ENCODE results near the gene AMY2A. TPM values are rescaled to one million over a fixed set of nuclear protein-coding genes. Genes with fewer than 3 reads are reported as not detected.
"Not testable (repeated sequence)": the region's sequence is repeated elsewhere in the genome, so short reads cannot be mapped to it uniquely, and the experiment has no call there.

AMY2A gene
- total RNA-seq = under 1 TPM in 1 of 5 experiments, not detected in 4; 0.35 TPM
- polyA plus RNA-seq = not detected
- not detected for total RNA-seq

GRCh38 chr1:103616994-103617477 lies at the start of gene AMY2A:
TSS of gene AMY2A (plus strand) at chr1:103617427. CDS start at chr1:103617441, 14 bp downstream.
- H3K27ac Mint-ChIP-seq; H3K27me3 Mint-ChIP-seq; ATAC-seq; H3K4me1 Mint-ChIP-seq; H3K36me3 Mint-ChIP-seq; H3K9me3 Mint-ChIP-seq; POLR2A ChIA-PET; H3K4me3 ChIP-seq (ENCODE audit: low read length); H3K27me3 ChIP-seq (ENCODE audit: control insufficient read depth in 2 of 2, insufficient read depth in 2 of 2, low read length in 2 of 2); H3K4me3 Mint-ChIP-seq; CTCF ChIA-PET; H3K4me1 ChIP-seq (ENCODE audit: control insufficient read depth in 2 of 2, insufficient read depth in 2 of 2, low read length in 2 of 2); intact Hi-C loops (cut with micrococcal nuclease); H3K27ac ChIP-seq (ENCODE audit: low read depth, low read length); H3K36me3 ChIP-seq (ENCODE audit: control insufficient read depth in 2 of 3, insufficient read depth in 3 of 3, low read length in 3 of 3); H3K9me3 ChIP-seq (ENCODE audit: control insufficient read depth in 2 of 3, low read length in 3 of 3); DNase-seq: not testable (repeated sequence)

GRCh38 chr1:103569493-103569892 lies 47.7 kb upstream of the AMY2A start:
- ChIA-PET POLR2A (no interaction called here), CTCF (no interaction called here)
- Histone ChIP-seq H3K4me3 (ENCODE audit: low read length) (no peak overlapping the region), H3K36me3 (ENCODE audit: control insufficient read depth in 2 of 3, insufficient read depth in 3 of 3, low read length in 3 of 3) (peaks cover 0 to 11% (median 0%) of the 10 kb centered on the region in 3 experiments), H3K9me3 (ENCODE audit: control insufficient read depth in 2 of 3, low read length in 3 of 3) (no peaks in the 10 kb centered on the region), H3K27ac (ENCODE audit: low read depth, low read length) (no peak overlapping the region), H3K4me1 (ENCODE audit: control insufficient read depth in 2 of 2, insufficient read depth in 2 of 2, low read length in 2 of 2) (no peaks in the 10 kb centered on the region), H3K27me3 (ENCODE audit: control insufficient read depth in 2 of 2, insufficient read depth in 2 of 2, low read length in 2 of 2) (no peaks in the 10 kb centered on the region)
- H3K27ac Mint-ChIP-seq = no peak overlapping the region
- no peaks in the 10 kb centered on the region for H3K27me3 Mint-ChIP-seq
- intact Hi-C loops (cut with micrococcal nuclease) = no loop called here
- ATAC-seq = no peak
- no peak for DNase-seq
- H3K36me3 Mint-ChIP-seq = peaks cover 3 to 59% (median 38%) of the 10 kb centered on the region in 5 donors
- H3K4me1 Mint-ChIP-seq = no peaks in the 10 kb centered on the region
- no peak overlapping the region for H3K4me3 Mint-ChIP-seq
- H3K9me3 Mint-ChIP-seq = no peaks in the 10 kb centered on the region

GRCh38 chr1:103571289-103571688 lies 45.9 kb upstream of the AMY2A start, which contains the start of gene AMY2B:
TSS of gene AMY2B (plus strand) at chr1:103571589. CDS start at chr1:103571603, 14 bp downstream.
- POLR2A ChIA-PET = not testable (repeated sequence)

GRCh38 chr1:103576065-103576464 lies 41.2 kb upstream of the AMY2A start:
- POLR2A ChIA-PET = no interaction called here

More at GRCh38 chr1:103571289-103571688, 45.9 kb upstream of the AMY2A start, which contains the start of gene AMY2B:
- H3K4me1 Mint-ChIP-seq; H3K4me1 ChIP-seq (ENCODE audit: control insufficient read depth in 2 of 2, insufficient read depth in 2 of 2, low read length in 2 of 2); DNase-seq; H3K27ac Mint-ChIP-seq; H3K9me3 ChIP-seq (ENCODE audit: control insufficient read depth in 2 of 3, low read length in 3 of 3); intact Hi-C loops (cut with micrococcal nuclease); CTCF ChIA-PET; H3K27me3 ChIP-seq (ENCODE audit: control insufficient read depth in 2 of 2, insufficient read depth in 2 of 2, low read length in 2 of 2); H3K27me3 Mint-ChIP-seq; H3K4me3 Mint-ChIP-seq; H3K9me3 Mint-ChIP-seq; H3K4me3 ChIP-seq (ENCODE audit: low read length); ATAC-seq; H3K27ac ChIP-seq (ENCODE audit: low read depth, low read length): not testable (repeated sequence)
- peaks cover 3 to 56% (median 40%) of the 10 kb centered on the region in 5 donors for H3K36me3 Mint-ChIP-seq
- peaks cover 0 to 11% (median 0%) of the 10 kb centered on the region in 3 experiments for H3K36me3 ChIP-seq (ENCODE audit: control insufficient read depth in 2 of 3, insufficient read depth in 3 of 3, low read length in 3 of 3)

GRCh38 chr1:103576784-103577183 lies 40.4 kb upstream of the AMY2A start:
- POLR2A ChIA-PET; intact Hi-C loops (cut with micrococcal nuclease); H3K4me1 Mint-ChIP-seq; H3K9me3 ChIP-seq (ENCODE audit: control insufficient read depth in 2 of 3, low read length in 3 of 3); H3K36me3 ChIP-seq (ENCODE audit: control insufficient read depth in 2 of 3, insufficient read depth in 3 of 3, low read length in 3 of 3); H3K27ac Mint-ChIP-seq; H3K4me1 ChIP-seq (ENCODE audit: control insufficient read depth in 2 of 2, insufficient read depth in 2 of 2, low read length in 2 of 2); CTCF ChIA-PET; H3K4me3 ChIP-seq (ENCODE audit: low read length); H3K27me3 ChIP-seq (ENCODE audit: control insufficient read depth in 2 of 2, insufficient read depth in 2 of 2, low read length in 2 of 2); DNase-seq; H3K4me3 Mint-ChIP-seq; H3K9me3 Mint-ChIP-seq; ATAC-seq; H3K27me3 Mint-ChIP-seq; H3K27ac ChIP-seq (ENCODE audit: low read depth, low read length): not testable (repeated sequence)
- peaks cover 0 to 56% (median 34%) of the 10 kb centered on the region in 5 donors for H3K36me3 Mint-ChIP-seq

More at GRCh38 chr1:103576065-103576464, 41.2 kb upstream of the AMY2A start:
- Mint-ChIP-seq H3K36me3 (peaks cover 0 to 57% (median 35%) of the 10 kb centered on the region in 5 donors), H3K4me1 (no peaks in the 10 kb centered on the region), H3K27me3 (no peaks in the 10 kb centered on the region), H3K9me3 (no peaks in the 10 kb centered on the region), H3K4me3 (no peak overlapping the region), H3K27ac (no peak overlapping the region)
- H3K4me3 ChIP-seq (ENCODE audit: low read length) = no peak overlapping the region
- no peak for ATAC-seq
- no peaks in the 10 kb centered on the region for H3K4me1 ChIP-seq (ENCODE audit: control insufficient read depth in 2 of 2, insufficient read depth in 2 of 2, low read length in 2 of 2)
- H3K9me3 ChIP-seq (ENCODE audit: control insufficient read depth in 2 of 3, low read length in 3 of 3) = no peaks in the 10 kb centered on the region
- no peak overlapping the region for H3K27ac ChIP-seq (ENCODE audit: low read depth, low read length)
- intact Hi-C loops (cut with micrococcal nuclease) = no loop called here
- H3K36me3 ChIP-seq (ENCODE audit: control insufficient read depth in 2 of 3, insufficient read depth in 3 of 3, low read length in 3 of 3) = no peaks in the 10 kb centered on the region
- no peak for DNase-seq
- CTCF ChIA-PET = no interaction called here
- H3K27me3 ChIP-seq (ENCODE audit: control insufficient read depth in 2 of 2, insufficient read depth in 2 of 2, low read length in 2 of 2) = no peaks in the 10 kb centered on the region

GRCh38 chr1:103582464-103582863 lies 34.8 kb upstream of the AMY2A start:
- Histone ChIP-seq H3K4me1 (ENCODE audit: control insufficient read depth in 2 of 2, insufficient read depth in 2 of 2, low read length in 2 of 2) (no peaks in the 10 kb centered on the region), H3K27me3 (ENCODE audit: control insufficient read depth in 2 of 2, insufficient read depth in 2 of 2, low read length in 2 of 2) (no peaks in the 10 kb centered on the region), H3K4me3 (ENCODE audit: low read length) (no peak overlapping the region), H3K27ac (ENCODE audit: low read depth, low read length) (no peak overlapping the region), H3K36me3 (ENCODE audit: control insufficient read depth in 2 of 3, insufficient read depth in 3 of 3, low read length in 3 of 3) (no peaks in the 10 kb centered on the region), H3K9me3 (ENCODE audit: control insufficient read depth in 2 of 3, low read length in 3 of 3) (no peaks in the 10 kb centered on the region)
- Mint-ChIP-seq H3K4me1 (no peaks in the 10 kb centered on the region), H3K4me3 (no peak overlapping the region), H3K9me3 (no peaks in the 10 kb centered on the region), H3K27me3 (no peaks in the 10 kb centered on the region), H3K27ac (no peak overlapping the region), H3K36me3 (peaks cover 0 to 23% (median 8%) of the 10 kb centered on the region in 5 donors)
- DNase-seq = no peak
- POLR2A ChIA-PET = no interaction called here
- intact Hi-C loops (cut with micrococcal nuclease) = no loop called here
- no peak for ATAC-seq
- CTCF ChIA-PET = no interaction called here

- Histone ChIP-seq H3K9me3 (ENCODE audit: control insufficient read depth in 2 of 3, low read length in 3 of 3) (peaks cover 0 to 6% (median 0%) of the 10 kb centered on the region in 3 experiments), H3K27me3 (ENCODE audit: control insufficient read depth in 2 of 2, insufficient read depth in 2 of 2, low read length in 2 of 2) (no peaks in the 10 kb centered on the region), H3K36me3 (ENCODE audit: control insufficient read depth in 2 of 3, insufficient read depth in 3 of 3, low read length in 3 of 3) (no peaks in the 10 kb centered on the region), H3K27ac (ENCODE audit: low read depth, low read length) (no peak overlapping the region), H3K4me1 (ENCODE audit: control insufficient read depth in 2 of 2, insufficient read depth in 2 of 2, low read length in 2 of 2) (no peaks in the 10 kb centered on the region), H3K4me3 (ENCODE audit: low read length) (no peak overlapping the region)
- intact Hi-C loops (cut with micrococcal nuclease) = no loop called here
- peaks cover 2 to 4% (median 3%) of the 10 kb centered on the region in 11 donors for H3K9me3 Mint-ChIP-seq
- no peak overlapping the region for H3K4me3 Mint-ChIP-seq
- no peak overlapping the region for H3K27ac Mint-ChIP-seq
- DNase-seq (no peak), ATAC-seq (no peak)
- ChIA-PET POLR2A (no interaction called here), CTCF (no interaction called here)
- H3K27me3 Mint-ChIP-seq = no peaks in the 10 kb centered on the region
- H3K4me1 Mint-ChIP-seq = no peaks in the 10 kb centered on the region
- peaks cover 0 to 11% (median 4%) of the 10 kb centered on the region in 5 donors for H3K36me3 Mint-ChIP-seq
Observed at GRCh38 chr1:103583887-103584286, 33.3 kb upstream of the AMY2A start.
